Cerebellar cortex (tissue), 1 donor: ENCODE results near the gene GRB2.
"Not testable (repeated sequence)": the region's sequence is repeated elsewhere in the genome, so short reads cannot be mapped to it uniquely, and the experiment has no call there.

ENCODE experiments used
- DNase-seq: peaks from one replicate; pipeline ENCODE4 v3.0.0-alpha.2; 2015; ENCODE audit warnings: low spot score

GRB2 gene

DNA sequence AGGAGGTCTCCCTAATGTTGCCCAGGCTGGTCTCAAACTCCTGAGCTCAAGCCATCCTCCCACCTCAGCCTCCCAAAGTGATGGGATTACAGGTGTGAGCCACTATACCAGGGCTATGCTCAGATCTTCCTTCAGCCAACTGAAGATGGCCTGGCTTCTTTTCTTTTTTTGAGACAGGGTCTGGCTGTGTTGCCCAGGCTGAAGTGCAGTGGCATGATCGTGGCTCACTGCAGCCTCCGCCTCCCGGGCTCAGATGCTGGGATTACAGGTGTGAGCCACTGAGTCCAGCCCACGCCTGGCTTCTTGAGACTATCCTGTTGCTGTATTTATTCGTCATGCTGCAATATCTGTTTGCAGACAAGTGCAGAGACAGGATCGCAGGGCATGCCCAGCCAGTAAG is 120.4 kb downstream of the GRB2 start:
- no peak for DNase-seq

DNA sequence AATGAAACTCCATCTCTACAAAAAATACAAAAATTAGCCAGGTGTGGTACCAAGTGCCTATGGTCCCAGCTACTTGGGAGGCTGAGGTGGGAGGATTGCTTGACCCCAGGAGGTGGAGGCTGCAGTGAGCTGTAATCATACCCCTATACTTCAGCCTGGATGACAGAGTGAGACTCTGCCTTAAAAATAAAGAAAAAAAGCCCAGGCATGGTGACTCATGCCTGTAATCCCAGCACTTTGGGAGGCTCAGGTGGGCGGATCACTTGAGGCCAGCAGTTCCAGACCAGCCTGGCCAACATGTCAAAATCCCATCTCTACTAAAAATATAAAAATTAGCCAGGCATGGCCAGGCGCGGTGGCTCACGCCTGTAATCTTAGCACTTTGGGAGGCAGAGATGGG is 125.3 kb downstream of the GRB2 start:
- DNase-seq: not testable (repeated sequence)

DNA sequence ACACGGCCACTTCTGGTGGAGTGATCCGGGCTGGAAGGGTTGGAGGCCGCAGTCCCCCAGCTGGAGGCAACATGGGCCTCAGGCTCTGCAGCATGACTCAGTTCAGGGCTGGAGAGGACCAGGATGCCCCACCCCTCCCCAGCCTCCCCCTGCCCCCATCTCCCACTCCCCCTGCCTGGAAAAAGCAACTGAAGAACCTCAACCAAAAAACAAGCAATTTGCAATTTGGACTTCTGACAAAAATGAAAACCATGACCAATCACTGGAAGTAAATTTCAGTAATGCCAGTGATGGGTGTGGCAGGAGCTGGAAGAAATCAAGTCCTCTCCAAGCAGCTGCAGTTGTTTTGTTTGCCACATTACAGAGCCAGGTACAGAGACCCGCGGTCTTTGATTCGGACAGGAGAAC is 127.8 kb downstream of the GRB2 start:
- no peak for DNase-seq

DNA sequence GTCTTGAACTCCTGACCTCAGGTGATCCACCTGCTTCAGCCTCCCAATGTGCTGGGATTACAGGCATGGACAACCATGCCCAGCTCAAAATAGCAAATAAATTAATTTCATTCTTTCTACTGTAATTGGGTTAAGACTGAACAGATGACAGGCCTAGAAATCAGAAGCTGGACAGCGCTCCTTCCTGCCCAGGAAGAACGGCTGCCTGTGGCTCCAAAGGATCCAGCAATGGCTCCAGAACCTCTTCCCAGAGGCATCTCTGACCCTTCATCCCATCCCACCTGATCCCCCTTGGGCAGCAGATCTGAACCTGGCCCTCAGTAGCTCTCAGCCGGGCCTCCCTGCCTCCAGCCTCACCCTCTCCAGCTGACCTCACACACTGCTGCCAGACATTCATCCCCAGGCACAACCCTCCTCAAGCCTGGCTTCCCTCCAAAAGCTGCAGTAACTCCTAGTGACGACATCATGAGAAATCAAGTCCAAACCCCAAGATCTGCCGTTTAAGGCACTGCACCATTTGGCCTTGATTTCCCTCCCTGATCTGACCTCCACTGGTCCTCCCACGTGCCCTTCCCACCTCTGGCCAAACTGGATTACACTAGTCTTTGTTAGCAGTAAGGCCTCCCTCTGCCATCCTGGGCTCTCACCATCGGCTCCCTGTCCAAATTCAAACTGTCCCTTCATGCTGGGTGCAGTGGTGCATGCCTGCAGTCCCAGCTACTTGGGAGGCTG is 131.3 kb downstream of the GRB2 start:
- DNase-seq: no peak

DNA sequence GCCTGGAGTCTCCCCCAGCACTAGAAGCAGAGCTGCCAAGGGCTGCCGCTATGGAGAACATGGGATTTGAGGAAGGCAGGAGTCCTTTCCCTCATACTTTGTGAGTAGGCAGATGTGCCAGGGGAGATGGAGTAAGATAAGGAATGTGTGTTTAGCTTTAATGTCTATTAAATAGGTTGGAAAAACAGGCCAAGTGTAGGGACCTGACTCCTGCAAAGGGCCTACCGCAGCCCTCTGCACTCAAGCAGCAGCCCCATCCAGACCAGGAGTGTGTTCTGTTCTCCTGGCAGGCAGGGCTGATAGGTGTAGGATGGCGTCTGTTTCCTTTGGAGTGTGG is 132.7 kb downstream of the GRB2 start:
- no peak for DNase-seq

DNA sequence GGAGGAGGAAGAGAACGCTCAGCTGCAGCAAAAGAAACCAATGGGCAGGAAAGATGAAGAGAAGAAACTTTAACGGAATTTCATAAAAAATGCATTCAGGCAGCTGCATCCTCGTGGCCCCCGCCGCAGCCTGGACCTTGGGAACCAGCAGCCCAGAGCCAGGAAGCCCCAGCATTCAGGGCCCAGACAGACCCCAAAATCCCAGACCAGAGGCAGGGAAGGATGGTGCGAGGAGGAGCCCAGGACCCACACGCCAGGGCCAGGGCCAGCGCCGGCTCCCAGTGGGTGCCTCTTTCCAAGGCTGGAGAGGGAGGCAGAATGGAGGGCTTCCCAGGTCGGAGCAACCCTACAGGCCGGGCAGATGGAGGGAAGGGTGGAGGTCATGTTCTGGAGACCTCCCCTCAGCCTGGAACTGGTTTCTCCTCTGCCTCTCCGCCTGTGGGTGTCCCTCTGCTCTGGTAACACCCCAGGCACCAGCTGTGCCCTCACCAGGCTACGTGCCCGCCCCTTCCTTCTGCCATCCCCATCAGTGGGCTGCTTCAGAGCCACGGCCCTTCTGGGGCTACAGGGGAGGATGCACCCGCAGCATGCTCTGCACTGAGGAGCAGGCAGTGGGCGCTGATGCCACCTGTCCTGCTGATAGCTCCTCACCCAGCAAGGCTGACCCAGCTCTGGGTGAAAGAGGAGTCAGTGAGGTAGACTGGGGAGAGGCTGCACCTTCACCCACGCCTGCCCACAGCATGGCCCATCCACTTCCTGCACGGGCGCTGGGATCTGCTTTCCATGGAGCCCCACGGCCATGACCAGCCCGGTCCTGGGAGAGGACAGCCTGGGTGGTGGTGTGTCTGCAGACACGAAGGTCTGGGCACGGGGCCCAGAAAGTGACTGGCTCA is 133.3 kb downstream of the GRB2 start:
- DNase-seq: peak; percentile 75

DNA sequence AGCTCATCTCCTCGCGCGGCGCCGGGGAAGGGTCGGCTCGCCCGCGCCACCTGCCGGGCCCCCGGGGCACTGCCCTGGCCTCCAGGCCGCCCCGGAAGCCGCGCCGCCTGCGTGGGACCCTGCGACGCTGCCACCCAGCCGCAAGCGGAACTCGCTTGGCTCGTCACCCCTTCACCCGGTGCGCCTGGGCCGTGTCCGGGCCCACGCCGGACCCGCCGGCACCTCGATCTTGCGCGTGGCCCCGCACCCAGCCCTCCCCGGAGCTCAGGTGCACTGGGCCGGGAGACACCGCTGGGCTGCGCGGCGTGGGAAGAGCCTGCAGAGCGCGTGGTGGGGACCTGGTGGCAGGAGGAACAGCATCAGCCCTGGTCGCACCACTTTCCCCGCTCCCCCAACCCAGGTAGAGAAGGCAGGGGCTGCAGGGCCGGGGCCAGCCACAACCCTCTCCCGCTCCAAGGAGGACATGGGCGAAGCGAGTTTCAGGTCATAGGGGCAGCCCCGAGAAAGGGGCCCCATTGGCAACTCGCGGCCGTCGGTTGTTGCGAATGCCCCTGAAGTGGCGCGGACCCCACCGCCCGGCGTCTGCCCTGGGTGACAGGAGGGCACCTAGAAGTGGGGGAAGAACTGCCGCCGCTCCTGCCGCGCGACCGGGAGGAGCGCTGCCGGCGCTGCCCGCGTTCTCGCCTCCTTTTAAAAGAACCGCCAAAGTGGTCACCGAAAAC is 134.1 kb downstream of the GRB2 start:
- peak; percentile 57 for DNase-seq

DNA sequence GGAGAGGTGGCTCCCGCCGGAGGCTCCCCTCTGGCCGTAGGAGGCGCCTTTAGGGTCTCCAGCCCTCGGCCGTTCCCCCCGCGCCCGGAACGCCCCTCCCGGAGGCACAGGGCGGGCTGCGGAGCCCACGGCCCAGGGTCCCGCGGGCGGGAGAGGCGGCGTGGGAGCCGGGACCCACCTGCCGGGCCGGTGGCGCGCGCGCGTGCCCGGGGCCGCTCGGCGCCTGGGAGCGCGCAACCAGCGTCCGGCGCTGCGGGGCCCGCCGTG is 134.6 kb downstream of the GRB2 start, which contains the start of gene MIF4GD:
TSS of gene MIF4GD (minus strand) at position 266 of the 267 bp plus-strand sequence. CDS start 1,036 bp downstream, outside the sequence.
- no peak for DNase-seq

DNA sequence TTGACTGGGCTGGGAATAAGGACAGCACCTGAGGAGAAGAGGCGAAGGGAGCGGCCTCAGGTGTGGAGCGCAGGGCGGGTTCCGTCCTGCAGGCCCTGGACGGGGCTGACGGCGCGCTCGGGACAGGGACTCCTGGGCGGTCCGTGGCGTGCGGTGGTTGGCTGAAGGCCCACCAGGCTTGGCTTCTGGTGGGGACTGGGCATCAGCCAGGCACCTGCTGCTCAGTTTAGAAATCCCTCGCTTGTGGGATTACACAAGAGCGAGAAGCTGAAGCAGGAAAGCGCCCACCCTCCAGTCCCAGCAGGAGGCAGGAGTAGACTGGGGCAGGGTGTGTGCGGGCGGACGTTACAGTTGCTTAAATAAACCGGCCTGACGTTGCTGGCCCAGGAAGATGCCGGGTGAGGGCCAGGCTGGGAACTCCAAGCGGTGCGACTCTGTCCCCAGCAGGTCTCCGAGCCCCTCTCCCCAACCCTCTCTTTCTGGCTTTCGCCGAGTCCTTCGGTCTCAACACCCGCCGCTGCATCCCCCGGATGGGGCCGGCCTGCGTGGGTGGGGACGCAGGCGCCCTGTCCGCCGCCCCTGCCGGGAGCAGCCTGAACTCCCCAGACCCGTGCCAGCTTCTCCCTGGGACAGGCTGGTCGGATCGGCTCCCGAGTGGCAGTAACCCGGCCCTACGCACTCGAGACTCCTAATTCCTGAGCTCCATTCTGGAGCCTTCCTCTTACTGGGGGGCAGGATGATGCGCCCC is 135.1 kb downstream of the GRB2 start:
- DNase-seq: peak; percentile 60

DNA sequence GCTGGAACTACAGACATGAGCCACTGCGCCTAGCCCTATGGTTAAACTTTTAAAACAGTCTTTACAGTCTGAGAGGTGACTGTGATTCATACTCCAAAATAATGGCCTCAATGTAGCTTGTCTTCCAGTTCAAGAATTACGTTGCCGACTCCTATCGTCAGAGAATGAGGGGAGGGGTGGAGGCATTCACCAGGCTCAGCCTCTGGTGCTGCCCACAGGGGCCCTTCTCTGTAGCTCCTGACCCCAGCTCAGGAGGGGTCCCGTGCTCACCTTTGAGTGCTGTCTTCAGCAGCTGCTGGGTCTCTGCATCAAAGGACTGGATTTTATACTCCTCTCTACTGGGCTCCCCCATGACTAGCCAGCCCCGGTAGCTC is 135.6 kb downstream of the GRB2 start:
- DNase-seq: no peak
